ENCODE results near the gene LIPC. TPM values are rescaled to one million over a fixed set of nuclear protein-coding genes. Genes with fewer than 3 reads are reported as not detected.

LIPC gene
- total and polyA plus RNA-seq, 7 donors = 0.01 TPM; not detected in 6

DNA sequence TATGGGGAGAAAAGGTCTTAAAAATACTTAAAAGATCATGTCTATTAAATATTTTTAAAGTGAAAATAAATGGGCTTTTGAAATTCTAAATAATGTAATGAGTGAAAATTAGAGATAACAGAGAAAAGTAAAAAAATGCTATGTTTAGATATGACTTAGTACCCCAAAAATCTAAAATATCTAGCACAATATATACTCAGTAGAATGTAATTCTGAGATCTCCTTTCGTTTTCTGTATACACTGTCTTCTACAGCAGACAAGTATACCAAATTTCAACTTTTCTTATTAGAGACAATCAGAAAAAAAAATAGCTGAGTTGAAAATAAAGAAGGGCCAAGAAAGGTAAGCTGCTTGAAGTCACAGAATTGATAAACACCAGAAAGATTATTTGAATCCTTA lies 176.9 kb downstream of the LIPC start:
- ATAC-seq = no peak
- H3K4me1 ChIP-seq = no peaks in the 10 kb centered on the region
- peaks cover 4 to 19% of the 10 kb centered on the region in 2 donors for H3K36me3 ChIP-seq (ENCODE audit: insufficient read depth in 1 of 2, low read depth in 1 of 2)
- 89 to 94% (median 90%) methylated on average over 1 of the region's 1 CpG for WGBS, 3 donors
- H3K4me3 ChIP-seq = no peak overlapping the region
- H3K9me3 ChIP-seq = peaks cover 4% of the 10 kb centered on the region
- H3K27ac ChIP-seq = no peak overlapping the region
- DNase-seq = no peak
- TF ChIP-seq, protein P1, sequence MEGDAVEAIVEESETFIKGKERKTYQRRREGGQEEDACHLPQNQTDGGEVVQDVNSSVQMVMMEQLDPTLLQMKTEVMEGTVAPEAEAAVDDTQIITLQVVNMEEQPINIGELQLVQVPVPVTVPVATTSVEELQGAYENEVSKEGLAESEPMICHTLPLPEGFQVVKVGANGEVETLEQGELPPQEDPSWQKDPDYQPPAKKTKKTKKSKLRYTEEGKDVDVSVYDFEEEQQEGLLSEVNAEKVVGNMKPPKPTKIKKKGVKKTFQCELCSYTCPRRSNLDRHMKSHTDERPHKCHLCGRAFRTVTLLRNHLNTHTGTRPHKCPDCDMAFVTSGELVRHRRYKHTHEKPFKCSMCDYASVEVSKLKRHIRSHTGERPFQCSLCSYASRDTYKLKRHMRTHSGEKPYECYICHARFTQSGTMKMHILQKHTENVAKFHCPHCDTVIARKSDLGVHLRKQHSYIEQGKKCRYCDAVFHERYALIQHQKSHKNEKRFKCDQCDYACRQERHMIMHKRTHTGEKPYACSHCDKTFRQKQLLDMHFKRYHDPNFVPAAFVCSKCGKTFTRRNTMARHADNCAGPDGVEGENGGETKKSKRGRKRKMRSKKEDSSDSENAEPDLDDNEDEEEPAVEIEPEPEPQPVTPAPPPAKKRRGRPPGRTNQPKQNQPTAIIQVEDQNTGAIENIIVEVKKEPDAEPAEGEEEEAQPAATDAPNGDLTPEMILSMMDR (IDR thresholded peaks at IDR 0.05) = no peak
- no peaks in the 10 kb centered on the region for H3K27me3 ChIP-seq (ENCODE audit: insufficient read depth in 3 of 3, low read length in 2 of 3)
- intact Hi-C loops (cut with DNase I) = no loop called here

- peaks cover 3 to 19% of the 10 kb centered on the region in 2 donors for H3K36me3 ChIP-seq (ENCODE audit: insufficient read depth in 1 of 2, low read depth in 1 of 2)
- H3K9me3 ChIP-seq = peaks cover 17% of the 10 kb centered on the region
- no peak overlapping the region for H3K27ac ChIP-seq
- ATAC-seq (no peak), DNase-seq (no peak)
- no peaks in the 10 kb centered on the region for H3K4me1 ChIP-seq
- intact Hi-C loops (cut with DNase I) = no loop called here
- H3K27me3 ChIP-seq (ENCODE audit: insufficient read depth in 3 of 3, low read length in 2 of 3) = no peaks in the 10 kb centered on the region
- TF ChIP-seq, protein P1 (IDR thresholded peaks at IDR 0.05) = no peak
- WGBS, 3 donors = 95 to 98% (median 97%) methylated on average over 6 of the region's 6 CpGs
- no peak overlapping the region for H3K4me3 ChIP-seq
These were observed 180.2 kb downstream of the LIPC start for GRCh38 chr15:58611731-58612676.

GRCh38 chr15:58616171-58616570 lies 184.4 kb downstream of the LIPC start:
- 94 to 100% (median 97%) methylated on average over 1 of the region's 1 CpG for WGBS, 3 donors
- intact Hi-C loops (cut with DNase I) = no loop called here
- Histone ChIP-seq H3K36me3 (ENCODE audit: insufficient read depth in 1 of 2, low read depth in 1 of 2) (peaks cover 3 to 4% of the 10 kb centered on the region in 2 donors), H3K9me3 (peaks cover 21% of the 10 kb centered on the region), H3K27ac (no peak overlapping the region), H3K4me3 (no peak overlapping the region), H3K4me1 (no peaks in the 10 kb centered on the region), H3K27me3 (ENCODE audit: insufficient read depth in 3 of 3, low read length in 2 of 3) (no peaks in the 10 kb centered on the region)
- TF ChIP-seq, protein P1 (IDR thresholded peaks at IDR 0.05) = no peak
- DNase-seq = no peak
- no peak for ATAC-seq
